ENCODE data around the gene SULT1A2. TPM values are rescaled to one million over a fixed set of nuclear protein-coding genes. Genes with fewer than 3 reads are reported as not detected.
"Not testable (repeated sequence)": the region's sequence is repeated elsewhere in the genome, so short reads cannot be mapped to it uniquely, and the experiment has no call there.

Gene SULT1A2
- total RNA-seq, 1 experiment from 2014 or later = 0.43 TPM

DNA sequence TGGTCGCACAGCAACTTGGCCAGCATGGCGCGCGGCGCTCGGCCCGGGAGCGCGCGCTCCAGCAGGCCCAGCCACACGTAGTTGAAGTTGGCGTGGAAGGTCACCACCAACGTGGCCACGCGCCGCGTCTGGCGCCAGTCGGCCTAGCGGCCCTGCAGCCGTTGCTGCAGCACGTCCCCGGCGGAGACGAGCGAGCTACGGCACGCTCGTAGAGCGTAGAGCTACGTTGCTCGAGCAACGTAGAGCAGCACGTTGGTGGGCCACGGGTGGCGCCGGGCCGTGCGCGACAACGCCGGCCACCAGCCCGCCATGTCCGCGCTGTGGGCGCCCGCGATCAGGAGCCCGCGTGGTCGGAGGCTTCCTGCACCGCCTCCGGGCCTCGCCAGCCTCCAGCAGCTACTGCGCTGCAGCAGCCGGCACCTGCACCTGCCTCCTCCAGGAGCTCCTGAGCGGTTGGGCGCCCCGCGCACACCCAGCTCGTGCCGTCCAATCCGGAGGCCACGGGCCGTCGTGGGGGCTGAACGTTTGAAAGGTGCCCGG is 26.4 kb upstream of the SULT1A2 start:
- Mint-ChIP-seq H3K27ac (ENCODE audit: unreplicated experiment) (peak overlapping the region; percentile 84), H3K36me3 (ENCODE audit: insufficient read depth, unreplicated experiment) (peaks cover 12% of the 10 kb centered on the region), H3K9me3 (ENCODE audit: unreplicated experiment) (no peaks in the 10 kb centered on the region), H3K4me3 (ENCODE audit: unreplicated experiment) (peak overlapping the region; percentile 81), H3K27me3 (ENCODE audit: insufficient read depth, unreplicated experiment) (no peaks in the 10 kb centered on the region), H3K4me1 (ENCODE audit: low read depth, unreplicated experiment) (peaks cover 12% of the 10 kb centered on the region)
- intact Hi-C loops (cut with micrococcal nuclease; ENCODE audit: unreplicated experiment) = no loop called here
- POLR2A ChIA-PET = interaction anchor here (0.5 to 0.8 kb wide), 2 partner anchors 144 to 302 kb away, joined by 3 to 7 read pairs; no protein-coding TSS in a partner anchor
- peak overlapping the region; percentile 96 for H3K4me3 ChIP-seq (ENCODE audit: low read depth, low read length)
- no peaks in the 10 kb centered on the region for H3K9me3 ChIP-seq
- peak; percentile 78 to 83 for DNase-seq
- CTCF ChIA-PET = no interaction called here
- H3K4me1 ChIP-seq = peaks cover 7% of the 10 kb centered on the region; the same call in 1 of the 2 replicates
- no peaks in the 10 kb centered on the region for H3K27me3 ChIP-seq (replicated peaks; ENCODE audit: control insufficient read depth, insufficient read depth, low read length)
- no TSS peak for BruUV-seq (replicated peaks)
- H3K36me3 ChIP-seq (ENCODE audit: control insufficient read depth, insufficient read depth, low read length) = no peaks in the 10 kb centered on the region
- TF ChIP-seq, protein P1, sequence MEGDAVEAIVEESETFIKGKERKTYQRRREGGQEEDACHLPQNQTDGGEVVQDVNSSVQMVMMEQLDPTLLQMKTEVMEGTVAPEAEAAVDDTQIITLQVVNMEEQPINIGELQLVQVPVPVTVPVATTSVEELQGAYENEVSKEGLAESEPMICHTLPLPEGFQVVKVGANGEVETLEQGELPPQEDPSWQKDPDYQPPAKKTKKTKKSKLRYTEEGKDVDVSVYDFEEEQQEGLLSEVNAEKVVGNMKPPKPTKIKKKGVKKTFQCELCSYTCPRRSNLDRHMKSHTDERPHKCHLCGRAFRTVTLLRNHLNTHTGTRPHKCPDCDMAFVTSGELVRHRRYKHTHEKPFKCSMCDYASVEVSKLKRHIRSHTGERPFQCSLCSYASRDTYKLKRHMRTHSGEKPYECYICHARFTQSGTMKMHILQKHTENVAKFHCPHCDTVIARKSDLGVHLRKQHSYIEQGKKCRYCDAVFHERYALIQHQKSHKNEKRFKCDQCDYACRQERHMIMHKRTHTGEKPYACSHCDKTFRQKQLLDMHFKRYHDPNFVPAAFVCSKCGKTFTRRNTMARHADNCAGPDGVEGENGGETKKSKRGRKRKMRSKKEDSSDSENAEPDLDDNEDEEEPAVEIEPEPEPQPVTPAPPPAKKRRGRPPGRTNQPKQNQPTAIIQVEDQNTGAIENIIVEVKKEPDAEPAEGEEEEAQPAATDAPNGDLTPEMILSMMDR (IDR thresholded peaks at IDR 0.05; ENCODE audit: insufficient read depth in 1 of 2, low read depth in 1 of 2, low read length in 1 of 2, severe bottlenecking in 1 of 2, unreplicated experiment in 1 of 2) = no peak

DNA sequence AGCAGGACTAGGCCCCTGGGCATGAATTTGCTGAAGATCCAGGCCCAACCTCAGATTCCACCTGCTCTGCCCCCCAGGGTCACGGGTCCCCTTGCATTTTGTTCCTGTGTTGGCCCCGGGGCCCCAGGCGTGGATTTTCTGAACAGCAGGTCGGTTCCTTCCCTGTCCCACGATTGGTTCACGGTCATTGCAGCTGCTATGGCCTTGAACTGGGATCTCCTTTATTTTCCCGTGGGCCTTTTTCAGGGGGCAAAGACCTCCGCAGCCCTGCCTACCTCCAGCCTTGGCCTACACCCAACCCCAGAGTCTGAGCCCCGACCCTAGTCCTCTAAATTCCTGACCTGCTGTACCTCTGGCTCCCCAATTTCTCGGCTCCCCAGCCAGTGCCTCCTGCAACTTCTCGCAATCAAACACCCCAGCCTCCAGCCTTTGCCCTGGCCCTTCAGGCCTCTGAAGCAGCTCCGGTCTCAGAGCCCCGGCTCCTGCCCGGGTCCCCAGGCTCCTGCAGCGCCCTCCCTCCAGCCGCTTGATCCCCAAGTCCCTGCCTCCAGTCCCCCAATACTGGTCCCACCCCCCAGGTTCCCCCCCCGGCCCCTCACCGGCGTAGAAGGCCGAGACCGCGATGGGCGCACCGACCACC is 25.8 kb upstream of the SULT1A2 start:
- CTCF ChIA-PET; H3K9me3 ChIP-seq; H3K27me3 Mint-ChIP-seq (ENCODE audit: insufficient read depth, unreplicated experiment); intact Hi-C loops (cut with micrococcal nuclease; ENCODE audit: unreplicated experiment); H3K27me3 ChIP-seq (replicated peaks; ENCODE audit: control insufficient read depth, insufficient read depth, low read length); H3K4me1 ChIP-seq; POLR2A ChIA-PET; H3K9me3 Mint-ChIP-seq (ENCODE audit: unreplicated experiment); H3K36me3 ChIP-seq (ENCODE audit: control insufficient read depth, insufficient read depth, low read length); DNase-seq; BruUV-seq (replicated peaks): not testable (repeated sequence)
- peak overlapping the region; percentile 84 for H3K27ac Mint-ChIP-seq (ENCODE audit: unreplicated experiment)
- H3K4me3 Mint-ChIP-seq (ENCODE audit: unreplicated experiment) = peak overlapping the region; percentile 81
- peak overlapping the region; percentile 96 for H3K4me3 ChIP-seq (ENCODE audit: low read depth, low read length)
- H3K4me1 Mint-ChIP-seq (ENCODE audit: low read depth, unreplicated experiment) = peaks cover 12% of the 10 kb centered on the region
- peaks cover 12% of the 10 kb centered on the region for H3K36me3 Mint-ChIP-seq (ENCODE audit: insufficient read depth, unreplicated experiment)

DNA sequence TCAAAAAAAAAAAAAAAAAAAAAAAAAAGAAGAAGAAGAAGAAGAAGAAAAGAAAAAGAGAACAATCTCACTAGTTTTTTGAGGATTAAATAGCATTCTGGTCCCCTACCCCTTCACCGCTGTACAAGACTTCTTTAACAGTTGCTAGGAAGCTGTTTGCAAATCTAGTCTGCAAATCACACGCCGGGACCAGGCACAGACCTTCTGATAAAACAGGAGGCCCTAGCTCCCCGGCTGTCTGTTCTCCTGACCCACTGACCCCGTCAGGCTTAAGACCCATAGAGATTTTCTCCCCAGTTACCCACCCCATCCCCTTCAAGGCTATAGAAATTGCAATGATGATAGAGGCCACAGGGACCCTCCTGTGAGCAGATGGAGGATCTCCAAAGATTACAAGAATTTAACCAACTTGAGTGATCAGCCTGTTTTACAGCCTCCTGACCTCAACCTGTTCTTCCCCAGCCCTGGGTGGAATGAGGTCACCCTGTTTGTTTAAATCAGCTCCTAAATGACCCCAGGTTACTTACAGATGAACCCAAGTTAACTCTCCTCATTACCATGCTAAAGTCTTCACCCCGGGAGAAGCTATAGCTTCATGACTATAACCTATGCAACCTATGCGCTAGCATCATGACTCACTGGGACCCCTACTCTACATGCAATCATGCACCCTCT is 24.8 kb upstream of the SULT1A2 start:
- Histone ChIP-seq H3K4me1 (peaks cover 7% of the 10 kb centered on the region; the same call in 1 of the 2 replicates), H3K9me3 (no peaks in the 10 kb centered on the region), H3K36me3 (ENCODE audit: control insufficient read depth, insufficient read depth, low read length) (no peaks in the 10 kb centered on the region), H3K4me3 (ENCODE audit: low read depth, low read length) (no peak overlapping the region; the same call in 1 of the 2 replicates), H3K27me3 (replicated peaks; ENCODE audit: control insufficient read depth, insufficient read depth, low read length) (no peaks in the 10 kb centered on the region)
- Mint-ChIP-seq H3K36me3 (ENCODE audit: insufficient read depth, unreplicated experiment) (peaks cover 12% of the 10 kb centered on the region), H3K27ac (ENCODE audit: unreplicated experiment) (peak overlapping the region; percentile 84), H3K4me1 (ENCODE audit: low read depth, unreplicated experiment) (peaks cover 12% of the 10 kb centered on the region), H3K4me3 (ENCODE audit: unreplicated experiment) (peak overlapping the region; percentile 81), H3K9me3 (ENCODE audit: unreplicated experiment) (no peaks in the 10 kb centered on the region), H3K27me3 (ENCODE audit: insufficient read depth, unreplicated experiment) (no peaks in the 10 kb centered on the region)
- ChIA-PET CTCF (no interaction called here), POLR2A (no interaction called here)
- TF ChIP-seq, protein P1 (IDR thresholded peaks at IDR 0.05; ENCODE audit: insufficient read depth in 1 of 2, low read depth in 1 of 2, low read length in 1 of 2, severe bottlenecking in 1 of 2, unreplicated experiment in 1 of 2) = no peak
- intact Hi-C loops (cut with micrococcal nuclease; ENCODE audit: unreplicated experiment) = no loop called here
- no TSS peak for BruUV-seq (replicated peaks)
- peak in 1 of 2 experiments; percentile 43 for DNase-seq

DNA sequence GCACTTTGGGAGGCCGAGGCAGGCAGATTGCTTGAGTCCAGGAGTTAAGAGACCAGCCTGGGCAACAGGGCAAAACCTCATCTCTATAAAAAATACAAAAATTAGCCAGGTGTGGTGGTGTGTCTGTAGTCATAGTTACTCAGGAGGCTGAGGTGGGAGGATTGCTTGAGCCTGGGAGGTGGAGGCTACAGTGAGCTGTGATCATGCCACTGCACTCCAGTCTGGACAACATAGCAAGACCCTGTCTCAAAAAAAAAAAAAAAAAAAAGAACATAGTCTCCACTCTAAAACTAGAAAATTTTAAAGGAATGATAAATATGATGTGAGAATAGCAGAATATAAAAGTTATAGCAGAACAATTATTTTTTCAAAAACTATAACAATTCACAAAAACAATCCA is 23.5 kb upstream of the SULT1A2 start:
- H3K27me3 ChIP-seq (replicated peaks; ENCODE audit: control insufficient read depth, insufficient read depth, low read length); H3K27me3 Mint-ChIP-seq (ENCODE audit: insufficient read depth, unreplicated experiment); intact Hi-C loops (cut with micrococcal nuclease; ENCODE audit: unreplicated experiment); H3K36me3 ChIP-seq (ENCODE audit: control insufficient read depth, insufficient read depth, low read length); H3K4me1 ChIP-seq; H3K9me3 Mint-ChIP-seq (ENCODE audit: unreplicated experiment); CTCF ChIA-PET; H3K4me3 Mint-ChIP-seq (ENCODE audit: unreplicated experiment); BruUV-seq (replicated peaks); DNase-seq; H3K27ac Mint-ChIP-seq (ENCODE audit: unreplicated experiment); POLR2A ChIA-PET; H3K9me3 ChIP-seq; H3K4me3 ChIP-seq (ENCODE audit: low read depth, low read length): not testable (repeated sequence)
- H3K4me1 Mint-ChIP-seq (ENCODE audit: low read depth, unreplicated experiment) = peaks cover 12% of the 10 kb centered on the region
- peaks cover 12% of the 10 kb centered on the region for H3K36me3 Mint-ChIP-seq (ENCODE audit: insufficient read depth, unreplicated experiment)
